SK-N-SH treated with all-trans-retinoic acid at 6 μM for 48 hours (cell line): ENCODE data around the gene TADA2B.

Experiments used
- ATAC-seq: fragments of 200-7000 bp; cut with Tn5 transposase; 3 replicates; pipeline ENCODE4 v1.9.1; 2020; ENCODE audit warnings: mild to moderate bottlenecking, moderate library complexity
- ARNTL ChIP-seq: fragments of 450-650 bp; formaldehyde crosslinking; IDR thresholded peaks from 2 replicates; pipeline ENCODE4 v1.5.0; 2020; ENCODE audit warnings: low read depth, mild to moderate bottlenecking, moderate library complexity, borderline replicate concordance
- BACH2 ChIP-seq: fragments of 250-450 bp; sonication (Bioruptor Pico); IDR thresholded peaks from 2 replicates; pipeline ENCODE4 v1.9.0; 2021; ENCODE audit warnings: mild to moderate bottlenecking, borderline replicate concordance
- CREB5 ChIP-seq: fragments of 250-450 bp; sonication (Bioruptor Pico); IDR thresholded peaks from 2 replicates; pipeline ENCODE4 v1.5.1; 2020; ENCODE audit warnings: low read depth, mild to moderate bottlenecking, moderate library complexity
- CSDC2 ChIP-seq: fragments of 250-450 bp; sonication (Bioruptor Pico); IDR thresholded peaks from 2 replicates; pipeline ENCODE4 v1.5.0; 2020; ENCODE audit warnings: mild to moderate bottlenecking, moderate library complexity
- CSRNP3 ChIP-seq: fragments of 250-450 bp; sonication (Bioruptor Pico); IDR thresholded peaks from 2 replicates; pipeline ENCODE4 v1.5.1; 2021; ENCODE audit warnings: mild to moderate bottlenecking, moderate library complexity
- ESRRG ChIP-seq: fragments of 250-450 bp; sonication (Bioruptor Pico); IDR thresholded peaks from 2 replicates; pipeline ENCODE4 v1.6.1; 2021; ENCODE audit warnings: mild to moderate bottlenecking
- GLIS3 ChIP-seq: fragments of 250-450 bp; sonication (Bioruptor Pico); IDR thresholded peaks from 2 replicates; pipeline ENCODE4 v1.5.0; 2020; ENCODE audit warnings: mild to moderate bottlenecking, moderate library complexity
- ISL1 ChIP-seq: fragments of 250-450 bp; sonication (Bioruptor Pico); IDR thresholded peaks from 2 replicates; pipeline ENCODE4 v2.1.2; 2022; ENCODE audit warnings: mild to moderate bottlenecking, moderate library complexity
- OSR1 ChIP-seq: fragments of 250-450 bp; sonication (Bioruptor Pico); IDR thresholded peaks from 2 replicates; pipeline ENCODE4 v1.8.0; 2022; ENCODE audit warnings: moderate library complexity, mild to moderate bottlenecking, inconsistent platforms
- POU6F1 ChIP-seq: fragments of 250-450 bp; sonication (Bioruptor Pico); IDR thresholded peaks from 2 replicates; pipeline ENCODE4 v1.8.0; 2021; ENCODE audit warnings: low read depth, mild to moderate bottlenecking, moderate library complexity, borderline replicate concordance
- PPARA ChIP-seq: fragments of 250-450 bp; sonication (Bioruptor Pico); IDR thresholded peaks from 2 replicates; pipeline ENCODE4 v1.5.0; 2020; ENCODE audit warnings: mild to moderate bottlenecking, borderline replicate concordance
- RARB ChIP-seq: fragments of 250-450 bp; sonication (Bioruptor Pico); IDR thresholded peaks from 2 replicates; pipeline ENCODE4 v1.8.0; 2021; ENCODE audit warnings: mild to moderate bottlenecking, moderate library complexity
- SNAI2 ChIP-seq: fragments of 250-450 bp; sonication (Bioruptor Pico); IDR thresholded peaks from 2 replicates; pipeline ENCODE4 v1.5.0; 2020; ENCODE audit warnings: mild to moderate bottlenecking, moderate library complexity
- TCF4 ChIP-seq: fragments of 250-450 bp; sonication (Bioruptor Pico); IDR thresholded peaks from 2 replicates; pipeline ENCODE4 v1.8.0; 2021; ENCODE audit warnings: mild to moderate bottlenecking, moderate library complexity, borderline replicate concordance
- TOX ChIP-seq: fragments of 250-450 bp; sonication (Bioruptor Pico); IDR thresholded peaks from 2 replicates; pipeline ENCODE4 v1.8.0; 2021; ENCODE audit warnings: mild to moderate bottlenecking, moderate library complexity, borderline replicate concordance
- TSHZ2 ChIP-seq: fragments of 250-450 bp; sonication (Bioruptor Pico); IDR thresholded peaks from 2 replicates; pipeline ENCODE4 v1.5.0; 2020; ENCODE audit warnings: mild to moderate bottlenecking, moderate library complexity
- ZC3H10 ChIP-seq: fragments of 250-450 bp; sonication (Bioruptor Pico); IDR thresholded peaks from 2 replicates; pipeline ENCODE4 v1.5.1; 2021; ENCODE audit warnings: mild to moderate bottlenecking, moderate library complexity
- ZFP3 ChIP-seq: fragments of 250-450 bp; sonication (Bioruptor Pico); IDR thresholded peaks from 2 replicates; pipeline ENCODE4 v1.5.0; 2020; ENCODE audit warnings: mild to moderate bottlenecking, moderate library complexity
- ZFP30 ChIP-seq: fragments of 450-650 bp; formaldehyde crosslinking; IDR thresholded peaks from 2 replicates; pipeline ENCODE4 v1.5.0; 2022; ENCODE audit warnings: mild to moderate bottlenecking, moderate library complexity
- ZNF565 ChIP-seq: fragments of 450-650 bp; formaldehyde crosslinking; conservative IDR thresholded peaks from 2 replicates; pipeline ENCODE4 v1.5.0; 2020; ENCODE audit warnings: low read depth, mild to moderate bottlenecking, moderate library complexity
- ZNF8 ChIP-seq: fragments of 450-650 bp; formaldehyde crosslinking; IDR thresholded peaks from 2 replicates; pipeline ENCODE4 v1.5.0; 2020; ENCODE audit warnings: mild to moderate bottlenecking, moderate library complexity
- TF ChIP-seq, protein P1 (sequence below): fragments of 250-450 bp; sonication (Bioruptor Pico); IDR thresholded peaks from 2 replicates; pipeline ENCODE4 v1.8.0; 2020; ENCODE audit warnings: mild to moderate bottlenecking, moderate library complexity, borderline replicate concordance

TADA2B gene

GRCh38 chr4:7019367-7019766, 23.8 kb upstream of the TADA2B start:
- no peak for ATAC-seq
- TF ChIP-seq, protein P1, sequence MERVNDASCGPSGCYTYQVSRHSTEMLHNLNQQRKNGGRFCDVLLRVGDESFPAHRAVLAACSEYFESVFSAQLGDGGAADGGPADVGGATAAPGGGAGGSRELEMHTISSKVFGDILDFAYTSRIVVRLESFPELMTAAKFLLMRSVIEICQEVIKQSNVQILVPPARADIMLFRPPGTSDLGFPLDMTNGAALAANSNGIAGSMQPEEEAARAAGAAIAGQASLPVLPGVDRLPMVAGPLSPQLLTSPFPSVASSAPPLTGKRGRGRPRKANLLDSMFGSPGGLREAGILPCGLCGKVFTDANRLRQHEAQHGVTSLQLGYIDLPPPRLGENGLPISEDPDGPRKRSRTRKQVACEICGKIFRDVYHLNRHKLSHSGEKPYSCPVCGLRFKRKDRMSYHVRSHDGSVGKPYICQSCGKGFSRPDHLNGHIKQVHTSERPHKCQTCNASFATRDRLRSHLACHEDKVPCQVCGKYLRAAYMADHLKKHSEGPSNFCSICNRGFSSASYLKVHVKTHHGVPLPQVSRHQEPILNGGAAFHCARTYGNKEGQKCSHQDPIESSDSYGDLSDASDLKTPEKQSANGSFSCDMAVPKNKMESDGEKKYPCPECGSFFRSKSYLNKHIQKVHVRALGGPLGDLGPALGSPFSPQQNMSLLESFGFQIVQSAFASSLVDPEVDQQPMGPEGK (CRISPR knock-in tag), result no peak
- no peak for TF ChIP-seq CSDC2 (CRISPR knock-in tag)
- TF ChIP-seq POU6F1 (CRISPR knock-in tag), result no peak
- TF ChIP-seq OSR1 (CRISPR knock-in tag), result no peak
- no peak for TF ChIP-seq GLIS3
- TF ChIP-seq SNAI2 (CRISPR knock-in tag), result no peak
- TF ChIP-seq ZFP3, result no peak
- no peak for TF ChIP-seq ZC3H10 (CRISPR knock-in tag)

DNA sequence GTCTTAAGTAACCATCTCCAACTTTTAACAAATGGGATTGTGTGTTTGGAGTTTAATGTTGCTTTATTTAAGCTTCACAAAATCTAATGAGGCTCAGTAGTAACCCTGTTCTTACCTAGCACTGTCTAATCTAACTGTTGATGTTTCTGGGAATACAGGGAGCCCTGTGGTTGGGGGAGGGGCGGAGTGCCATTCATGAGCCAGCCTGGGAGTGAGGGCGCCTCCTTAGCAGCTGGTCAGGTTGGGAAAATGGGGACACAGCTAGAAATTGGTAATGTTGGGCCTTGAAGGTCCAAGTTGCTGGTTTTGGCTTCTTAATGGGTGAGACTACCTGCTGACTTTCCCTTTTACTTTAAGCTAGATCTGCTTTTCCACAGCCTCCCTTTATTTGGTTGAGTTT, 22.9 kb upstream of the TADA2B start:
- TF ChIP-seq, protein P1 (CRISPR knock-in tag), result no peak
- TF ChIP-seq ZFP3 (no peak), TOX (CRISPR knock-in tag) (no peak), ESRRG (CRISPR knock-in tag) (no peak), CREB5 (CRISPR knock-in tag) (no peak), SNAI2 (CRISPR knock-in tag) (no peak), ARNTL (no peak), GLIS3 (no peak), BACH2 (CRISPR knock-in tag) (no peak), RARB (CRISPR knock-in tag) (no peak), TCF4 (CRISPR knock-in tag) (no peak), POU6F1 (CRISPR knock-in tag) (no peak), CSDC2 (CRISPR knock-in tag) (no peak), OSR1 (CRISPR knock-in tag) (no peak), ZFP30 (CRISPR knock-in tag) (no peak), ISL1 (CRISPR knock-in tag) (no peak), PPARA (CRISPR knock-in tag) (no peak)
- TF ChIP-seq, all 23 proteins: peak for 0
- no peak for ATAC-seq

DNA sequence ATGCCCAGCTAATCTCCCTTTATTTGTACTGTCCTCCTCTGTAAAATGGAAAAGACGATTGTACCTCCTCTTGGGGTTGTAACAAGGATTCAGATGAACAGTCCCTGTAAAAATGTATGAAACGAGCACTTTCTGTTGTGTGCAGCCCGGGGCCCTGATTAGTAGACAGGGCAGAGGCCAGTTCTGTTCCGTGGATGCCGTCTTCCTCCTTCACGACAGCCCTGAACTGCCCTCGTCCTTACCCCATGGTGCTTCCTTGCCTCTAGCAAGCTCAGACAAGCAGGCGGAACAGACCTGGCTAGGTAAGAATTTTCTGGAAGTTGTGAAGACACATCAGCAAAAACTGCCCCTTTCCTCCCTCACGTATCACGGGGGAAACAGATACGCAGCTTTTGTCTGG, 22.3 kb upstream of the TADA2B start:
- no peak for ATAC-seq
- TF ChIP-seq ZC3H10 (CRISPR knock-in tag) (no peak), ZNF565 (CRISPR knock-in tag) (no peak), ZFP3 (no peak), TCF4 (CRISPR knock-in tag) (no peak), CREB5 (CRISPR knock-in tag) (no peak), ZNF8 (CRISPR knock-in tag) (no peak), BACH2 (CRISPR knock-in tag) (no peak), TSHZ2 (CRISPR knock-in tag) (no peak), CSRNP3 (CRISPR knock-in tag) (no peak), ARNTL (no peak), SNAI2 (CRISPR knock-in tag) (no peak), ESRRG (CRISPR knock-in tag) (no peak), GLIS3 (no peak), RARB (CRISPR knock-in tag) (no peak), PPARA (CRISPR knock-in tag) (no peak)
